Left renal cortex interstitium (tissue), 4 donors: Measurements from ENCODE around the gene TAB3. TPM values are rescaled to one million over a fixed set of nuclear protein-coding genes. Genes with fewer than 3 reads are reported as not detected.

ENCODE experiments used
- DNase-seq, 4 donors: peaks; one replicate each; pipeline ENCODE4 v3.0.0-alpha.2; 2013; ENCODE audit warnings: low read depth in 4 of 4, low spot score in 2 of 4, missing footprints in 1 of 4
- polyA plus RNA-seq, 4 donors: library from polyadenylated mRNA; unstranded; fragments of 120-200 nt; gene quantifications; one replicate each; pipeline ENCODE4 v1.2.1, GENCODE V29; 2013; ENCODE audit not compliant: insufficient read length in 4 of 4

TAB3 gene
- polyA plus RNA-seq, 4 donors = 26.5 to 37.1 (median 31.9) TPM

DNA sequence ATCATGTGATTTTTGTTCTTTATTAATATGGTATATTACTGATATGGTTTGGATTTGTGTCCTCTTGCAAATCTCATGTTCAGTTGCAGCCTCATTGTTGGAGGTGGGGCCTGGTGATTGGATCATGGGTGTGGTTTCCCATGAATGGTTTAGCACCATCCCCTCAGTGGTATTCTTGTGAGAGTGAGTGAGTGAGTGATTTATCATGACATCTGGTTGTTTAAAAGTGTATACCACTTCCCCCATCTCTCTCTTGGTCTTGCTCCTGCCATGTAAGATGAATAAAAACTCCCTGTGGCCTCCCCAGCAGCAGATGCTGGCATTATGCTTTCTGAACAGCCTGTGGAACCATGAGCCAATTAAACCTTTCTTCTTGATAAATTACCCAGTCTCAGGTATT, 111.5 kb downstream of the TAB3 start:
- DNase-seq = no peak

Other genes starting within 250 kb of the TAB3 start
- gene GK, start 235.8 kb downstream of the TAB3 start, polyA plus RNA-seq = 100 to 1,000 TPM in 2 of 4 donors, 10 to 100 TPM in 2; 75.1 to 146 (median 96.8) TPM
- not detected for gene FTHL17, start 182.8 kb upstream of the TAB3 start, polyA plus RNA-seq